ENCODE results near the gene TDP2.
A peak's percentile ranks its signal among the peaks of the same experiment; 100 is the strongest.
"Not testable (repeated sequence)": the region's sequence is repeated elsewhere in the genome, so short reads cannot be mapped to it uniquely, and the experiment has no call there.

Gene TDP2

GRCh38 chr6:24702720-24703282 lies 36.1 kb upstream of the TDP2 start:
- H3K4me3 ChIP-seq (ENCODE audit: control insufficient read depth, low read depth, low read length): no peak overlapping the region
- no peak for DNase-seq (ENCODE audit: low read depth)
- TF ChIP-seq CTCF (IDR thresholded peaks at IDR 0.05; ENCODE audit: control insufficient read depth, insufficient read depth, low read depth, low read length, missing control alignments): no peak

GRCh38 chr6:24699521-24700359 lies 33.0 kb upstream of the TDP2 start:
- TF ChIP-seq CTCF (IDR thresholded peaks at IDR 0.05; ENCODE audit: control insufficient read depth, insufficient read depth, low read depth, low read length, missing control alignments): no peak
- H3K4me3 ChIP-seq (ENCODE audit: control insufficient read depth, low read depth, low read length): no peak overlapping the region
- DNase-seq (ENCODE audit: low read depth): no peak

GRCh38 chr6:24696097-24696496 lies 29.4 kb upstream of the TDP2 start:
- no peak overlapping the region for H3K4me3 ChIP-seq (ENCODE audit: control insufficient read depth, low read depth, low read length)
- no peak for DNase-seq (ENCODE audit: low read depth)
- TF ChIP-seq CTCF (IDR thresholded peaks at IDR 0.05; ENCODE audit: control insufficient read depth, insufficient read depth, low read depth, low read length, missing control alignments): no peak

DNA sequence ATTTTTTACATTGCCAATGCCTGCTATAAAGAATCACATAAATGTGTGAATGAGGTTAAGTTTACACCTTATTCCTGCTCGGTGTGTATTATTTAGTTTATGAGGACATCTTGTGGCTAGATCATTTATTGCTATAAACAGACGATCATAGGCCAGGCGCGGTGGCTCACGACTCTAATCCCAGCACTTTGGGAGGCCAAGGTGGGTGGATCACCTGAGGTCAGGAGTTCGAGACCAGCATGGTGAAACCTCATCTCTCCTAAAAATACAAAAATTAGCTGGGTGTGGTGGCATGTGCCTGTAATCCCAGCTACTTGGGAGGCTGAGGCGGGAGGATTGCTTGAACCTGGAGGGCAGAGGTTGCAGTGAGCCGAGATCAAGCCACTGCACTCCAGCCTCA lies 28.9 kb upstream of the TDP2 start:
- not testable (repeated sequence) for DNase-seq (ENCODE audit: low read depth); H3K4me3 ChIP-seq (ENCODE audit: control insufficient read depth, low read depth, low read length)
- peak; percentile 34 for TF ChIP-seq CTCF (IDR thresholded peaks at IDR 0.05; ENCODE audit: control insufficient read depth, insufficient read depth, low read depth, low read length, missing control alignments)

DNA sequence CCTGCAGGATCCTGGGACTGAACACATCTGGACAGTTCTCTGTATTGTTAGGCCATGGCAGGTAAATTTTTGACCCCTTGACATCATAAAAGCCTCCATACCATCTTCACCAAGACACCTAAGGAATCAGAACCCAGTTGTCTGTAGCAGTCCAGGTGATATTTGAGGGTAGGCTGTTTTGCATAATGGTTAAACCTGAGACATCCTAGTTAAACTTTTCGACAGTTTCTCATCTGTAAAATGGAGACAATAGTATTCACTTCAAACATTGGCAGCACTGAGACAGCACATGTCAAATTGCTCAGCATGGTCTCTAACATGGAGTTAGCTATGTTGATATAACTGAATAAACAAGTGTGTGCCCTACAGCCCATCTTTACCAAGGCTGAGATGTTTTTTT lies 27.5 kb upstream of the TDP2 start:
- no peak overlapping the region for H3K4me3 ChIP-seq (ENCODE audit: control insufficient read depth, low read depth, low read length)
- TF ChIP-seq CTCF (IDR thresholded peaks at IDR 0.05; ENCODE audit: control insufficient read depth, insufficient read depth, low read depth, low read length, missing control alignments): no peak
- no peak for DNase-seq (ENCODE audit: low read depth)

GRCh38 chr6:24692848-24693592 lies 26.3 kb upstream of the TDP2 start:
- TF ChIP-seq CTCF (IDR thresholded peaks at IDR 0.05; ENCODE audit: control insufficient read depth, insufficient read depth, low read depth, low read length, missing control alignments): no peak
- DNase-seq (ENCODE audit: low read depth): no peak

More at GRCh38 chr6:24692848-24693592, 26.3 kb upstream of the TDP2 start:
- no peak overlapping the region for H3K4me3 ChIP-seq (ENCODE audit: control insufficient read depth, low read depth, low read length)
